ENCODE measurements around the gene ATP13A4. TPM values are rescaled to one million over a fixed set of nuclear protein-coding genes. Genes with fewer than 3 reads are reported as not detected.
"Not testable (repeated sequence)": the region's sequence is repeated elsewhere in the genome, so short reads cannot be mapped to it uniquely, and the experiment has no call there.

ATP13A4 gene
- total RNA-seq, 6 experiments from 2014 or later: 0.06 to 1.3 (median 0.61) TPM

DNA sequence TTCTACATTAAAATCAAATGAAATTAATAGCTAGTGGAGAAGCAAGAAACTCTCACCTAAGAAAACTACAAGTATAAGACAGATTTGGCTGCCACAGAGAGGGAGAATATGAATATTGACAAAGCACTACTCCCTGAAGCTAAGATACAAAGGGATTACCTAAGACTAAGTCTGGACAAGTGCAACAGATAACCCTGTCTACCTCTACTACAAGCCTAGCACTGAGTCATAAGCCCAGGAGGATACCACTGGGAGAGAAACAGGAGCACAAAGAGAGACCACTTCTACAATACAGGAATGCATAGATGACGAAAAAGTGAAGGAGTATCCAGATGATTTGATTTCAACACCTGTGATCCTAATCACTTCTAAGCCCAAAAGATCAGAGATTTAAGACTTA, 10.4 kb downstream of the ATP13A4 start:
- TF ChIP-seq CTCF (IDR thresholded peaks at IDR 0.05) (no peak), POLR2A (IDR thresholded peaks at IDR 0.05) (no peak)
- ATAC-seq: no peak
- WGBS (ENCODE audit: insufficient coverage, low coverage, low lambda C conversion rate, missing lambda C conversion rate): 40% methylated on average over 1 of the region's 1 CpG
- no peak overlapping the region for H3K4me3 ChIP-seq
- H3K4me1 ChIP-seq: no peaks in the 10 kb centered on the region
- intact Hi-C loops (cut with DNase I): no loop called here
- no peak overlapping the region for H3K27ac ChIP-seq
- no peaks in the 10 kb centered on the region for H3K36me3 ChIP-seq
- peaks cover 0 to 3% (median 0%) of the 10 kb centered on the region in 4 donors for H3K9me3 ChIP-seq
- DNase-seq: no peak
- H3K27me3 ChIP-seq: no peaks in the 10 kb centered on the region

DNA sequence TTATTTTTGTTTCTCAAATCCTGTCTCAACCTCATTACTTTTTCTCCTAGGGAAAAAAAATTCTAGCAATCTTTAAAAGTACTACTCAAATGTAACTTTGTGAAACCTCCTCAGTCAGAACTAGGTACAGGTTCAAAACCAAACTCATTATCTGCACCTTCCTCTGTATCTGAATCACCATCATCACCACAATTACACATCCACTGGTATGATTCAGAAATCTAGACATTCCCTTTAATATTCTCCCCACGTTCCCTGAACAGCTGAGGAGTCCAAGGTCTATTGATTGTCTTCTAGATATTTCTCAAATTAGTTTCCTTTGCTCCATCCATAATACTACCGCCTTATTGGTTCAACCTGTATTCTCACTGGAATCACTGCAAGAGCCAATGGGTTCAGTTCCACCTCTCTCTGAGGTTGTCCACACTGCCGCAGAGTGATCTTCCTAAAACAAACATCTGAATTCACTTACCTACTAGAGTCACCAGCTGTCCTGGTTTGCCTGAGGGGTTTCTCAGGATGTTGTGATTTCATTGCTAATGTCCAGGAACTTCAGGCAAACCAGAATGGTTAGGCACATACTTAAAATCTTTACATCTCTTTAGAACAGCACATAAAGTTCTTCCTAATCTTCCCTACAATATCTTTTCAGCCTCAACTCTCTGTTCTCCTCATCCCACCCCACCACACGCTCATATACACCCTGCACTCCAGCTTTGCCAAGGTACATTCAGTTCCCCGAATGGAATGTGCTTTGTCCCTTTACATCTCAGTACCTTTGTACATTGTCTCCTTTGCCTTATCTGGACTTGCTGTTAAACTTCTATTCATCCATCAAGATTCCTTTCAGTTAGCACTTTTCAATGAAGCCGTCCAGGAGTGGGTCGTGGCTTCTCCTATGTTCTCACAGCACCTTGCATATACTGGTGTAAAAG, 24.2 kb downstream of the ATP13A4 start:
- 62% methylated on average over 7 of the region's 7 CpGs for WGBS (ENCODE audit: insufficient coverage, low coverage, low lambda C conversion rate, missing lambda C conversion rate)
- TF ChIP-seq CTCF (IDR thresholded peaks at IDR 0.05) (no peak), POLR2A (IDR thresholded peaks at IDR 0.05) (no peak)
- no peaks in the 10 kb centered on the region for H3K27me3 ChIP-seq
- H3K27ac ChIP-seq: no peak overlapping the region
- H3K36me3 ChIP-seq: no peaks in the 10 kb centered on the region
- ATAC-seq (no peak), DNase-seq (no peak)
- H3K9me3 ChIP-seq: no peaks in the 10 kb centered on the region
- no peak overlapping the region for H3K4me3 ChIP-seq
- intact Hi-C loops (cut with DNase I): no loop called here
- H3K4me1 ChIP-seq: no peaks in the 10 kb centered on the region

DNA sequence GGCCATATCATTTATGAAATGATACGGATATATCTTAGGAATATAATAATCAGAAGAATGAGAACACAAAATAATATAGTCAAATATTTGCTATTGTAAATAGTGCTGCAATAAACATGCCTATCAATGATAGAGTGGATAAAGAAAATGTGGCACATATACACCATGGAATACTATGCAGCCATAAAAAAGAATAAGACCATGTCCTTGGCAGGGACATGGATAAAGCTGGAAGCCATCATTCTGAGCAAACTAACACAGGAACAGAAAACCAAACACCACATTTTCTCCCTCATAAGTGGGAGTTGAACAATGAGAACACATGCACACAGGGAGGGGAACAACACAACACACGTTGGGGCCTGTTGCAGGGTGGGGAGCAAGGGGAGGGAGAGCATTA, 28.6 kb downstream of the ATP13A4 start:
- H3K9me3 ChIP-seq; H3K4me1 ChIP-seq; H3K27ac ChIP-seq; intact Hi-C loops (cut with DNase I); DNase-seq; H3K27me3 ChIP-seq; H3K36me3 ChIP-seq; ATAC-seq; H3K4me3 ChIP-seq: not testable (repeated sequence)
- 71% methylated on average over 2 of the region's 2 CpGs for WGBS (ENCODE audit: insufficient coverage, low coverage, low lambda C conversion rate, missing lambda C conversion rate)

GRCh38 chr3:193522473-193522872, 32.2 kb downstream of the ATP13A4 start:
- H3K9me3 ChIP-seq: no peaks in the 10 kb centered on the region
- TF ChIP-seq POLR2A (IDR thresholded peaks at IDR 0.05): no peak
- TF ChIP-seq CTCF (IDR thresholded peaks at IDR 0.05): no peak
- no peak for DNase-seq
- no peaks in the 10 kb centered on the region for H3K27me3 ChIP-seq
- no peaks in the 10 kb centered on the region for H3K36me3 ChIP-seq
- intact Hi-C loops (cut with DNase I): no loop called here
- 26% methylated on average over 4 of the region's 4 CpGs for WGBS (ENCODE audit: insufficient coverage, low coverage, low lambda C conversion rate, missing lambda C conversion rate)
- H3K27ac ChIP-seq: no peak overlapping the region
- no peak overlapping the region for H3K4me3 ChIP-seq
- no peaks in the 10 kb centered on the region for H3K4me1 ChIP-seq
- ATAC-seq: no peak

DNA sequence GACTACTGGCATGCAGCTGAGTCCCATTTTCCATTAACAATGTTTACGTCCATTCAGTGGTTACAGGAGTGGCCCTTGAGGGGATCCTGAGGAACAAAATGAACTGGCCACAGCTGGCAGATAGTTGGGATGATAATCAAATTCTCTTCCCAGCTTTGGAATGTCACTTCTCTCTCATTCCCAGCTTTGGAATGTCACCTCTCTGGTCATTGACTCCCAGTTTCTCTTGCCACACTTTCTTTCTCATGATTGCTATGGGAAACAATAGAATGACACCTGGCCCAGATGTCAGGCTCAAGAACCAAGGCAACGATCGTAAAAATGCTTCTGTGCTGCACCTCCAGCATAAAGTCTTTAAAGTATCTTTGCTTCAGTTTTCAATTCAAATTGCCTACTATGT, 34.0 kb downstream of the ATP13A4 start:
- H3K36me3 ChIP-seq: no peaks in the 10 kb centered on the region
- TF ChIP-seq POLR2A (IDR thresholded peaks at IDR 0.05): no peak
- TF ChIP-seq CTCF (IDR thresholded peaks at IDR 0.05): no peak
- DNase-seq (no peak), ATAC-seq (no peak)
- no peaks in the 10 kb centered on the region for H3K27me3 ChIP-seq
- intact Hi-C loops (cut with DNase I): no loop called here
- no peaks in the 10 kb centered on the region for H3K9me3 ChIP-seq
- 66% methylated on average over 3 of the region's 3 CpGs for WGBS (ENCODE audit: insufficient coverage, low coverage, low lambda C conversion rate, missing lambda C conversion rate)
- no peaks in the 10 kb centered on the region for H3K4me1 ChIP-seq
- no peak overlapping the region for H3K4me3 ChIP-seq
- no peak overlapping the region for H3K27ac ChIP-seq

Data from right lobe of liver (tissue), 6 donors.